Measurements from ENCODE around the gene ACVRL1. TPM values are rescaled to one million over a fixed set of nuclear protein-coding genes. Genes with fewer than 3 reads are reported as not detected.

The ACVRL1 gene
- total and polyA plus RNA-seq, 10 of the 15 experiments (the other 5 are each of a cell fraction or from before 2014, with no cell fraction given), result not detected

DNA sequence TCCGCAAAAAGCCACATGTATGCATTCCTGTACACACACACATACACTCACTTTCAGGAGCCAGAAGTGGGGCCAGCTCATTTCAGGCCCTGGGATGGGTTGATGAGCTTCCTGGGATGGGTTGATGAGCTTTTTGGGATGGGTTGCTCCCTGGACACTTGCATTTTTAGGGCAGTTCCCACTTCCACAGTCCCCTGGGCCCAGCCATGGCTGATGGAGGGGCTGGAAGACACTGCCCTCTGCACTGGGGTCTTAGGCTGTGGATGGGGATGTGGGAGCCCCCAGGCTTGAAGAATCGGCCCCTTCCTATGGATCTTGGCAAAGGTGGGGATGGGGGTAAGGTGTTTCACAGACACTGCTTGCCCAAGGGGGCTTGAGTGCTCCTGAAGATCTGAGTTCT lies 12.7 kb downstream of the ACVRL1 start (continued):
- TF ChIP-seq, protein P1, sequence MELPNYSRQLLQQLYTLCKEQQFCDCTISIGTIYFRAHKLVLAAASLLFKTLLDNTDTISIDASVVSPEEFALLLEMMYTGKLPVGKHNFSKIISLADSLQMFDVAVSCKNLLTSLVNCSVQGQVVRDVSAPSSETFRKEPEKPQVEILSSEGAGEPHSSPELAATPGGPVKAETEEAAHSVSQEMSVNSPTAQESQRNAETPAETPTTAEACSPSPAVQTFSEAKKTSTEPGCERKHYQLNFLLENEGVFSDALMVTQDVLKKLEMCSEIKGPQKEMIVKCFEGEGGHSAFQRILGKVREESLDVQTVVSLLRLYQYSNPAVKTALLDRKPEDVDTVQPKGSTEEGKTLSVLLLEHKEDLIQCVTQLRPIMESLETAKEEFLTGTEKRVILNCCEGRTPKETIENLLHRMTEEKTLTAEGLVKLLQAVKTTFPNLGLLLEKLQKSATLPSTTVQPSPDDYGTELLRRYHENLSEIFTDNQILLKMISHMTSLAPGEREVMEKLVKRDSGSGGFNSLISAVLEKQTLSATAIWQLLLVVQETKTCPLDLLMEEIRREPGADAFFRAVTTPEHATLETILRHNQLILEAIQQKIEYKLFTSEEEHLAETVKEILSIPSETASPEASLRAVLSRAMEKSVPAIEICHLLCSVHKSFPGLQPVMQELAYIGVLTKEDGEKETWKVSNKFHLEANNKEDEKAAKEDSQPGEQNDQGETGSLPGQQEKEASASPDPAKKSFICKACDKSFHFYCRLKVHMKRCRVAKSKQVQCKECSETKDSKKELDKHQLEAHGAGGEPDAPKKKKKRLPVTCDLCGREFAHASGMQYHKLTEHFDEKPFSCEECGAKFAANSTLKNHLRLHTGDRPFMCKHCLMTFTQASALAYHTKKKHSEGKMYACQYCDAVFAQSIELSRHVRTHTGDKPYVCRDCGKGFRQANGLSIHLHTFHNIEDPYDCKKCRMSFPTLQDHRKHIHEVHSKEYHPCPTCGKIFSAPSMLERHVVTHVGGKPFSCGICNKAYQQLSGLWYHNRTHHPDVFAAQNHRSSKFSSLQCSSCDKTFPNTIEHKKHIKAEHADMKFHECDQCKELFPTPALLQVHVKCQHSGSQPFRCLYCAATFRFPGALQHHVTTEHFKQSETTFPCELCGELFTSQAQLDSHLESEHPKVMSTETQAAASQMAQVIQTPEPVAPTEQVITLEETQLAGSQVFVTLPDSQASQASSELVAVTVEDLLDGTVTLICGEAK (IDR thresholded peaks at IDR 0.05; ENCODE audit: borderline replicate concordance), result no peak

DNA sequence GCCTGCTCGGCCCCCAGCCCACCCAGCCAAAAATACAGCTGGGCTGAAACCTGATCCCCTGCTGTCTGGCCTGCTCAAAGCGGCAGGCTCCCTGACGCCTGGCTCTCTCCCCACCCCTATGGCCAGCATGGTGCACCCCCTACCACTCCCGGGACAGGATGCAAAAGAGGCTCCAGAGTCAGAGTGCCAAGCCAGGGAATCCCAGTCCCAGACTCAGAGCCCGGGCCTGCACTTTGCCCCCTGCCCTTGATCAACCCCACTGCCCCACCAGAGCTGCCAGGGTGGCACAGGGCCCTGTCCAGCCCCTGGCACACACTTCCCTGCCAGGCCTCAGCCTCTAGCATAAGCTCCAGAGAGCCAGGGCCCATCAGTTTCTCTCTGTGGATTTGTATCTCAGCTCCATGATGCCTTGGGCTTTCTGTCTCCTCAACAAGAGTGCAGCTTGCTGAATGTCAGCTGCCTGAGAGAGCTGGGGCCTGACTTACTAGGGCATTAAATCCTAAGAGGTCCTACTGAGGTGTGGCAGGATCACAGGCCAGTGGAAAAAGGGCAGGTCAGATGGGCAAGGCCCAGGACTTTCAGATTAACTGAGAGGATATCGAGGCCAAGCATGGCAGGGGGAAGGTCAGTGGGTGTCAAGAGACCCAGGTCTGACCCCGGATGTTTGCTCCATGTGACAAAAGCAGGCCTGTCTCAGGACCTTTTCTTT lies 13.9 kb downstream of the ACVRL1 start:
- CTCF ChIA-PET, result interaction anchor here (0.6 to 2.2 kb wide), 4 partner anchors 9 to 328 kb away, joined by 3 to 12 read pairs (median 6); no protein-coding TSS in a partner anchor

More for the DNA sequence above, 13.9 kb downstream of the ACVRL1 start:
- ChIA-PET RAD21 (ENCODE audit: unreplicated experiment) (interaction anchor here (0.5 to 1.0 kb wide), 2 partner anchors 50 to 111 kb away, joined by 3 read pairs; no protein-coding TSS in a partner anchor), POLR2A (no interaction called here), SMC1A (ENCODE audit: uncharacterized antibody, unreplicated experiment) (interaction anchor here (1.3 kb wide), 1 partner anchor 12 kb away, joined by 4 read pairs; no protein-coding TSS in a partner anchor)
- in situ Hi-C loops (cut with MboI), result no loop called here
- H3K79me2 ChIP-seq (ENCODE audit: control insufficient read depth, insufficient read depth, low read length), result no peaks in the 10 kb centered on the region
- no peaks in the 10 kb centered on the region for H3K36me3 ChIP-seq (ENCODE audit: control insufficient read depth in 2 of 2, insufficient read depth in 2 of 2, low read length in 1 of 2)
- ATAC-seq (no peak), DNase-seq (ENCODE audit: low read depth, low spot score) (no peak), FAIRE-seq (no peak)
- 15% methylated on average over 7 of the region's 7 CpGs for WGBS (ENCODE audit: insufficient coverage, insufficient replicate concordance, low lambda C conversion rate, missing lambda C conversion rate)
- no peak overlapping the region for H3K4me2 ChIP-seq (ENCODE audit: control insufficient read depth, insufficient read depth)
- no peaks in the 10 kb centered on the region for H4K20me1 ChIP-seq (ENCODE audit: control insufficient read depth, insufficient read depth)
- no peak overlapping the region for H3K27ac ChIP-seq (ENCODE audit: control insufficient read depth, insufficient read depth)
- intact Hi-C loops (cut with micrococcal nuclease; ENCODE audit: unreplicated experiment), result no loop called here
- H2AFZ ChIP-seq (ENCODE audit: control insufficient read depth, low read depth, low read length), result no peak overlapping the region
- no peak overlapping the region for H3K4me3 ChIP-seq
- peaks cover 35% of the 10 kb centered on the region for H3K4me1 ChIP-seq (ENCODE audit: control insufficient read depth, insufficient read depth, low read length)
- no peaks in the 10 kb centered on the region for H3K9me3 ChIP-seq (replicated peaks; ENCODE audit: control insufficient read depth, insufficient read depth, low read length)
- BruUV-seq (replicated peaks), result no TSS peak
- H3K27me3 ChIP-seq (replicated peaks in 1 of 2; ENCODE audit: control insufficient read depth in 2 of 2, insufficient read depth in 2 of 2, low read length in 1 of 2), result no peaks in the 10 kb centered on the region
- TF ChIP-seq CREM (IDR thresholded peaks at IDR 0.05; ENCODE audit: low read depth) (no peak), FOXK2 (IDR thresholded peaks at IDR 0.05) (no peak), MTA2 (IDR thresholded peaks at IDR 0.05; ENCODE audit: low read depth) (no peak), JUNB (IDR thresholded peaks at IDR 0.05) (no peak), RCOR1 (conservative IDR thresholded peaks at IDR 0.05; ENCODE audit: low read depth, low read length) (no peak), CHD4 (IDR thresholded peaks at IDR 0.05) (no peak), EP300 (IDR thresholded peaks at IDR 0.05; ENCODE audit: borderline replicate concordance in 1 of 2, control insufficient read depth in 1 of 2, low read depth in 2 of 2, low read length in 2 of 2) (no peak), MEF2B (IDR thresholded peaks at IDR 0.05; ENCODE audit: partially characterized antibody, poor library complexity, severe bottlenecking) (no peak)
- TF ChIP-seq, protein P2, sequence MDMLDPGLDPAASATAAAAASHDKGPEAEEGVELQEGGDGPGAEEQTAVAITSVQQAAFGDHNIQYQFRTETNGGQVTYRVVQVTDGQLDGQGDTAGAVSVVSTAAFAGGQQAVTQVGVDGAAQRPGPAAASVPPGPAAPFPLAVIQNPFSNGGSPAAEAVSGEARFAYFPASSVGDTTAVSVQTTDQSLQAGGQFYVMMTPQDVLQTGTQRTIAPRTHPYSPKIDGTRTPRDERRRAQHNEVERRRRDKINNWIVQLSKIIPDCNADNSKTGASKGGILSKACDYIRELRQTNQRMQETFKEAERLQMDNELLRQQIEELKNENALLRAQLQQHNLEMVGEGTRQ (IDR thresholded peaks at IDR 0.05; ENCODE audit: borderline replicate concordance, low read depth, low read length), result no peak
- no peak overlapping the region for H3K9ac ChIP-seq (ENCODE audit: control insufficient read depth, insufficient read depth, low read length)

All from GM12878 (cell line).